HepG2 (cell line): ENCODE results near the gene RANBP3. TPM values are rescaled to one million over a fixed set of nuclear protein-coding genes. Genes with fewer than 3 reads are reported as not detected.

Experiments used
- ASH2L ChIP-seq: fragments of 300-600, 200-600 bp; sonication (generic); IDR thresholded peaks from 2 replicates; pipeline ENCODE4 v1.7.0; 2017; ENCODE audit warnings: low read depth, mild to moderate bottlenecking, moderate library complexity, mixed read lengths, low read length; ENCODE audit not compliant: insufficient read length
- ATRX ChIP-seq: sonication (generic); formaldehyde crosslinking; IDR thresholded peaks from 2 replicates; pipeline ENCODE4 v1.4.0; 2020; ENCODE audit warnings: missing genetic modification reagents, borderline replicate concordance
- E2F5 ChIP-seq: sonication (generic); formaldehyde crosslinking; conservative IDR thresholded peaks from 2 replicates; pipeline ENCODE4 v1.4.0; 2020; ENCODE audit warnings: missing genetic modification reagents
- EEA1 ChIP-seq: sonication (generic); formaldehyde crosslinking; IDR thresholded peaks from 2 replicates; pipeline ENCODE4 v1.5.1; 2020; ENCODE audit warnings: mild to moderate bottlenecking, missing genetic modification reagents, borderline replicate concordance
- KAT7 ChIP-seq: IDR thresholded peaks from 2 replicates; pipeline ENCODE4 v1.6.1; 2018; ENCODE audit warnings: borderline replicate concordance, missing compliant biosample characterization
- KLF11 ChIP-seq: IDR thresholded peaks from 2 replicates; pipeline ENCODE4 v1.6.1; 2016; ENCODE audit warnings: missing compliant biosample characterization
- MLX ChIP-seq: IDR thresholded peaks from 2 replicates; pipeline ENCODE4 v1.6.1; 2016
- NR2F6 ChIP-seq, 2 experiments: IDR thresholded peaks; 2 replicates each; pipeline ENCODE4 v1.6.1; 2016; ENCODE audit warnings: antibody characterized with exemption in 1 of 2, mild to moderate bottlenecking in 1 of 2
- POLR2AphosphoS2 ChIP-seq: IDR thresholded peaks from 2 replicates; pipeline ENCODE4 v1.6.1; 2011; ENCODE audit warnings: low read depth, low read length, improper control_type of control experiment
- SAP130 ChIP-seq: IDR thresholded peaks from 2 replicates; pipeline ENCODE4 v1.6.1; 2016; ENCODE audit warnings: low read depth
- SOX6 ChIP-seq, 2 experiments: fragments of 450-650 bp in 1 of 2; sonication (generic) in 1 of 2; formaldehyde crosslinking in 1 of 2; IDR thresholded peaks; 2 replicates each; pipeline versions ENCODE4 v1.4.0 to v1.6.1; 2017 to 2020; ENCODE audit warnings: antibody characterized with exemption in 1 of 2, mild to moderate bottlenecking in 1 of 2, missing genetic modification reagents in 1 of 2
- TCF7L2 ChIP-seq: IDR thresholded peaks from 2 replicates; pipeline ENCODE4 v1.6.1; 2011; ENCODE audit warnings: mild to moderate bottlenecking, low read depth, low read length, moderate library complexity
- THYN1 ChIP-seq: sonication (generic); formaldehyde crosslinking; IDR thresholded peaks from 2 replicates; pipeline ENCODE4 v1.8.1; 2023; ENCODE audit warnings: low read depth, mild to moderate bottlenecking, moderate library complexity, missing genetic modification reagents, borderline replicate concordance
- TOE1 ChIP-seq: sonication (generic); formaldehyde crosslinking; IDR thresholded peaks from 2 replicates; pipeline ENCODE4 v1.4.0; 2020; ENCODE audit warnings: mild to moderate bottlenecking, missing genetic modification reagents
- ZBTB3 ChIP-seq: sonication (generic); formaldehyde crosslinking; IDR thresholded peaks from 2 replicates; pipeline ENCODE4 v1.4.0; 2020; ENCODE audit warnings: low read depth, mild to moderate bottlenecking, moderate library complexity, missing genetic modification reagents, borderline replicate concordance
- ZNF513 ChIP-seq: sonication (generic); formaldehyde crosslinking; conservative IDR thresholded peaks from 2 replicates; pipeline ENCODE4 v1.5.0; 2020; ENCODE audit warnings: missing genetic modification reagents
- ZNF564 ChIP-seq: sonication (generic); formaldehyde crosslinking; IDR thresholded peaks from 2 replicates; pipeline ENCODE4 v1.8.1; 2023; ENCODE audit warnings: mild to moderate bottlenecking, missing genetic modification reagents
- ZNF614 ChIP-seq: IDR thresholded peaks from 2 replicates; pipeline ENCODE4 v1.6.1; 2018; ENCODE audit warnings: missing biosample characterization, missing genetic modification reagents, inconsistent platforms, borderline replicate concordance
- ZNF615 ChIP-seq: sonication (generic); formaldehyde crosslinking; IDR thresholded peaks from 2 replicates; pipeline ENCODE4 v1.5.0; 2020; ENCODE audit warnings: mild to moderate bottlenecking, missing genetic modification reagents, borderline replicate concordance
- ZNF646 ChIP-seq: sonication (generic); formaldehyde crosslinking; IDR thresholded peaks from 2 replicates; pipeline ENCODE4 v1.9.0; 2021; ENCODE audit warnings: mild to moderate bottlenecking, missing genetic modification reagents
- polyA plus RNA-seq, 8 experiments: library from polyadenylated mRNA; depleted of rRNA in 3 of 8; stranded (reverse) in 7 of 8; unstranded in 1 of 8; fragments of >200 nt; fragmentation: Illumina TruSeq in 4 of 8; extraction: Trizol in 4 of 8; gene quantifications; 2 replicates each; pipeline versions ENCODE4 v1.2.1 to v1.2.3, GENCODE V29; 2011 to 2016; ENCODE audit warnings: low read depth in 4 of 8, missing spikeins in 1 of 8, mixed read lengths in 1 of 8; ENCODE audit not compliant: insufficient read depth in 1 of 8
- total RNA-seq, 5 experiments: library from RNA; depleted of rRNA; stranded (reverse); fragments of >200 nt; fragmentation: Illumina TruSeq; extraction: Trizol; gene quantifications; 2 replicates each; pipeline ENCODE4 v1.2.3, GENCODE V29; 2016; ENCODE audit warnings: low read depth in 1 of 5

The RANBP3 gene
- total and polyA plus RNA-seq, 2 of the 13 experiments (the other 11 are each of a cell fraction or from before 2014, with no cell fraction given), result 39.5 to 149 TPM

GRCh38 chr19:5903624-5904351 is 74.2 kb downstream of the RANBP3 start, which contains the start of gene NDUFA11 (continued):
- TF ChIP-seq ZNF513 (CRISPR knock-in tag) (no peak), POLR2AphosphoS2 (0 out of 2 replicates have a peak, but pooled peaks have one; percentile 52), ATRX (CRISPR knock-in tag) (no peak), SAP130 (CRISPR knock-in tag) (peak; percentile 89), TOE1 (no peak), NR2F6 (IDR thresholded peaks at IDR 0.05) (no peak), NR2F6 (CRISPR knock-in tag; IDR thresholded peaks at IDR 0.05) (peak; percentile 70; the same call in 1 of the 2 replicates), KLF11 (CRISPR knock-in tag) (no peak; the same call in 1 of the 2 replicates), ASH2L (peak; percentile 94), TCF7L2 (no peak), ZNF564 (CRISPR knock-in tag) (no peak), ZNF615 (CRISPR knock-in tag) (0 out of 2 replicates have a peak, but pooled peaks have one; percentile 22), SOX6 (IDR thresholded peaks at IDR 0.05) (no peak), SOX6 (CRISPR knock-in tag; IDR thresholded peaks at IDR 0.05) (peak; percentile 86), ZNF646 (CRISPR knock-in tag) (no peak), ZNF614 (CRISPR knock-in tag) (peak; percentile 89; the same call in 1 of the 2 replicates), MLX (peak; percentile 40; the same call in 1 of the 2 replicates), ZBTB3 (no peak), E2F5 (CRISPR knock-in tag) (0 out of 2 replicates have a peak, but pooled peaks have one; percentile 68), THYN1 (CRISPR knock-in tag) (no peak), KAT7 (CRISPR knock-in tag) (no peak), EEA1 (CRISPR knock-in tag) (no peak)
